Right lobe of liver (tissue), 6 donors: Measurements from ENCODE around the gene BTN3A1. TPM values are rescaled to one million over a fixed set of nuclear protein-coding genes. Genes with fewer than 3 reads are reported as not detected.
A peak's percentile ranks its signal among the peaks of the same experiment; 100 is the strongest.

Experiments used
- ATAC-seq, 4 donors: fragments of 200-7000 bp; cut with Tn5 transposase; one replicate each; pipeline ENCODE4 v1.9.1; 2020; ENCODE audit warnings: mild to moderate bottlenecking in 4 of 4, moderate library complexity in 4 of 4
- DNase-seq, 3 donors: peaks; one replicate each; pipeline ENCODE4 v3.0.0-alpha.2; 2020
- H3K27ac ChIP-seq, 3 donors: fragments of 200-600 bp; one replicate each; pipeline ENCODE4 v1.8.0; 2022
- H3K27me3 ChIP-seq, 2 donors: fragments of 200-600 bp; one replicate each; pipeline ENCODE4 v1.8.0; 2022
- H3K36me3 ChIP-seq, 4 donors: fragments of 200-600 bp; sonication (generic) in 1 of 4; one replicate each; pipeline versions ENCODE4 v1.5.1 to v1.8.0; 2017 to 2022; ENCODE audit warnings: control low read depth in 1 of 4
- H3K4me1 ChIP-seq, 4 donors: fragments of 200-600 bp; sonication (generic) in 1 of 4; one replicate each; pipeline versions ENCODE4 v1.5.1 to v1.8.0; 2017 to 2022; ENCODE audit warnings: control low read depth in 1 of 4
- H3K4me3 ChIP-seq, 3 donors: fragments of 200-600 bp; one replicate each; pipeline ENCODE4 v1.8.0; 2022
- H3K9me3 ChIP-seq, 4 donors: fragments of 200-600 bp; sonication (generic) in 1 of 4; one replicate each; pipeline versions ENCODE4 v1.5.1 to v1.8.0; 2017 to 2022; ENCODE audit warnings: control low read depth in 1 of 4
- POLR2A ChIP-seq: fragments of 450-650 bp; IDR thresholded peaks from one replicate; pipeline ENCODE4 v1.6.1; 2017; ENCODE audit warnings: antibody characterized with exemption, mild to moderate bottlenecking
- WGBS: methylation state at CpG from one replicate; pipeline ENCODE4 v1.1.6; 2018; ENCODE audit warnings: low coverage, low lambda C conversion rate; ENCODE audit not compliant: insufficient coverage; ENCODE audit errors: missing lambda C conversion rate; 5-methylcytosine and 5-hydroxymethylcytosine counted together
- intact Hi-C, 2 donors: fragments of 100-400 bp; cut with DNase I; formaldehyde crosslinking; loops; one replicate each; pipeline versions ENCODE4 v1.11.2 to v1.14.1; 2022
- total RNA-seq, 6 experiments: library from RNA; depleted of rRNA in 2 of 6; stranded (reverse); fragments of >200 nt in 2 of 6; fragmentation: NEBNext Ultra II Directional in 3 of 6; extraction: Animal tissue kit (Norgen Biotek cat#: 25700) in 3 of 6; gene quantifications; one replicate each; pipeline versions ENCODE4 v1.1.0 to v1.2.4, GENCODE V29; 2016 to 2023
- TF ChIP-seq, protein P1 (sequence below), 4 donors: fragments of 200-600 bp in 3 of 4; fragments of 450-650 bp in 1 of 4; IDR thresholded peaks; one replicate each; pipeline versions ENCODE4 v1.5.1 to v1.8.0; 2016 to 2022; ENCODE audit warnings: antibody characterized with exemption in 4 of 4, mild to moderate bottlenecking in 2 of 4
- donor health status: DM: no; HTN: yes; CAD: no.
- donor health status: DM: no; HTN: no; CAD: no.
- donor health status: DM: no; HTN: no; CAD: no.
- donor health status: DM: no; HTN: yes; CAD: no.
- donor health status: DM: no; HTN: yes; CAD: no.

The BTN3A1 gene
- total RNA-seq, 6 experiments from 2014 or later, result 9.0 to 15.9 (median 10.6) TPM

DNA sequence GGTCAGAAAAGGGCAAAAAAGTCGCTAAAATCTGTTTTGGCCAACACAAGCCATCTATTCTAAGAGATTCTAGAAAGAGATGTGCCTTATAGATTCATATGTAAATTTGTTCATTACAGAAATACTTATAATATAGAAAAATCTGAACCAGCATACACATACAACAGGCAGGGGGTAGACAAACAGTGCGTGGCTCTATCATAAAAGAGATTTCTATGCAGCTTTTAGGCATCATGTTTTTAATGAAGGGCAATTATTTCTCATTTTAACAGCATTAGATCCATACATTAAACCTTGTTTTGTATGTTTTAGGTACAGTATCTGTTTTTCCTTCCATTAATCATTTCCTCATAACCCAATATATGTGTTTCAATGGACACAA, 38.9 kb downstream of the BTN3A1 start:
- H3K27ac ChIP-seq, result peak overlapping the region; percentile 81 to 95 (median 94)
- peak overlapping the region; percentile 34 to 61 (median 60) for H3K4me3 ChIP-seq
- H3K36me3 ChIP-seq, result no peaks in the 10 kb centered on the region
- 9% methylated on average over 2 of the region's 2 CpGs for whole genome bisulfite sequencing
- peak in 1 of 4 donors; percentile 10 for ATAC-seq
- no peak for DNase-seq
- H3K4me1 ChIP-seq, result peaks cover 0 to 11% (median 0%) of the 10 kb centered on the region in 4 donors
- no peaks in the 10 kb centered on the region for H3K9me3 ChIP-seq
- no peaks in the 10 kb centered on the region for H3K27me3 ChIP-seq
- no peak for TF ChIP-seq POLR2A
- TF ChIP-seq, protein P1, sequence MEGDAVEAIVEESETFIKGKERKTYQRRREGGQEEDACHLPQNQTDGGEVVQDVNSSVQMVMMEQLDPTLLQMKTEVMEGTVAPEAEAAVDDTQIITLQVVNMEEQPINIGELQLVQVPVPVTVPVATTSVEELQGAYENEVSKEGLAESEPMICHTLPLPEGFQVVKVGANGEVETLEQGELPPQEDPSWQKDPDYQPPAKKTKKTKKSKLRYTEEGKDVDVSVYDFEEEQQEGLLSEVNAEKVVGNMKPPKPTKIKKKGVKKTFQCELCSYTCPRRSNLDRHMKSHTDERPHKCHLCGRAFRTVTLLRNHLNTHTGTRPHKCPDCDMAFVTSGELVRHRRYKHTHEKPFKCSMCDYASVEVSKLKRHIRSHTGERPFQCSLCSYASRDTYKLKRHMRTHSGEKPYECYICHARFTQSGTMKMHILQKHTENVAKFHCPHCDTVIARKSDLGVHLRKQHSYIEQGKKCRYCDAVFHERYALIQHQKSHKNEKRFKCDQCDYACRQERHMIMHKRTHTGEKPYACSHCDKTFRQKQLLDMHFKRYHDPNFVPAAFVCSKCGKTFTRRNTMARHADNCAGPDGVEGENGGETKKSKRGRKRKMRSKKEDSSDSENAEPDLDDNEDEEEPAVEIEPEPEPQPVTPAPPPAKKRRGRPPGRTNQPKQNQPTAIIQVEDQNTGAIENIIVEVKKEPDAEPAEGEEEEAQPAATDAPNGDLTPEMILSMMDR (IDR thresholded peaks at IDR 0.05), result no peak
- intact Hi-C loops, result no loop called here

DNA sequence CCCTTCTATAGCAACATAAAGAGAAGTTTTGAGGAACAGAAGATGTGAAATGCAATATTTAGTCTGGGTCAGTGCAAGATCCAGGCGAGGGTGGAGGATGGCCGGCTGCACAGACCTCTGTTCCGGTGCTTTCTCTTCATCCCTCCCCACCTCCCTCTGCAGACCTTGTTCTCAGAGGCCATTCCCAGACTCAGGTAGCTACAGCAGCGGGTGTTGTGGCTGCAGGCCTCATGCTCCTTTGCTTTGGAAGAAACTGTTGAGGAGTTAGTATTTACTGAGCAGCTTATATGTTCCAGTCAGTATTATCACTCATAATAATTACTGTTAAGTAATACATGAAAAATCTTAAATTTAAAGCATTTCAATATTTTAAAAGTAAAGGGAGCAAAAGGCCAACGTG, 39.9 kb downstream of the BTN3A1 start:
- ATAC-seq (no peak), DNase-seq (no peak)
- H3K4me1 ChIP-seq, result peaks cover 0 to 11% (median 0%) of the 10 kb centered on the region in 4 donors
- H3K27ac ChIP-seq, result no peak overlapping the region
- H3K27me3 ChIP-seq, result no peaks in the 10 kb centered on the region
- WGBS, result 47% methylated on average over 3 of the region's 5 CpGs
- intact Hi-C loops, result no loop called here
- no peak for TF ChIP-seq POLR2A
- TF ChIP-seq, protein P1 (IDR thresholded peaks at IDR 0.05), result no peak
- H3K9me3 ChIP-seq, result no peaks in the 10 kb centered on the region
- no peak overlapping the region for H3K4me3 ChIP-seq
- peaks cover 0 to 2% (median 0%) of the 10 kb centered on the region in 4 donors for H3K36me3 ChIP-seq

DNA sequence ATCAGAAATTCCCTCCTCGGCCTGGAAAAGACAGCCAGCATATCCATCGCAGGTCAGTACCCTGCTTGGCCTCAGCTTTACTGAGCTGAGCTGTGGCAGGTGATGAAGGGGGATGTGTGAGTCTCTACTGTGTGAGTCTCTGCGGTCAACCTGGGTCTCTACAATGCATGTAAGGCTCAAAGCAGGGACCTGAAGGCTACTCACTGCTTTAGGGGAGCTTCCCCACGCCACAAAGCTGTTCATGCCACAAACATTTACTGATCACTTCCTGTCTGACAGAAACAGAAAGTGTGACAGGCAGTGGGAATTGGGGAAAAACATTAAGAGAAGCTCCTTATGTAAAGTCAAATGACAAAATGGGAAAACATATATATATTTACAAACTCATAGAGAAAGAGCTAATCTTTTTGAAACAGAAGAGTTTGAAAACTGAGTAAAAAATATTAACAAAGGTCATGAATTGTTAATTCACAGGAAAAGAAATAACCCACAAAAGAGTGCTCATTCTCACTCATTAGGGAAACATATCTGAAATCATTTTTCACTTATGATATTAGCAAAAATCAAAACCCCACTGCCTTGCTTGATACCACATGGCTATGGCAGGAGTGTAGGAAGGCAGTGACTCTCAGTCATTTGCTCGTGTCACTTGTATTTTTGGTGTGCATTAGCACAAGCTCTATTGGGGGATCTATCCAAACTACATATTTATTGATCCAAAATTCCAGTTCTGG, 44.0 kb downstream of the BTN3A1 start:
- ATAC-seq, result no peak

DNA sequence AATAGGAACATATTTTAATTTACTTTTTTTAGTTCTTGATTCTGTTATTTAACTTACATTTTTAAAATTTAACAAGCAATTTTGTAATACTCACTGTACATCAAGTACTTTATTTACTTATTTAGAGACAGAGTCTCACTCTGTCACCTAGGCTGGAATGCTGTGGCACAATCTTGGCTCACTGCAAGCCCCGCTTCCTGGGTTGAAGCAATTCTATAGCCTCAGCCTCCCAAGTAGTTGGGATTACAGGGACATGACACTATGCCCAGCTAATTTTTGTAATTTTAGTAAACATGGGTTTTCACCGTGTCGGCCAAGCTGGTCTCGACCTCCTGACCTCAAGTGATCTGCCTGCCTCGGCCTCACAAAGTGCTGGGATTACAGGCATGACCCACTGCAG, 45.2 kb downstream of the BTN3A1 start:
- no peaks in the 10 kb centered on the region for H3K27me3 ChIP-seq
- ATAC-seq (peak in 2 of 4 donors; percentile 52 to 71), DNase-seq (no peak)
- no peak for TF ChIP-seq POLR2A
- TF ChIP-seq, protein P1 (IDR thresholded peaks at IDR 0.05), result no peak
- no peaks in the 10 kb centered on the region for H3K9me3 ChIP-seq
- peaks cover 0 to 2% (median 0%) of the 10 kb centered on the region in 4 donors for H3K36me3 ChIP-seq
- H3K4me3 ChIP-seq, result no peak overlapping the region
- intact Hi-C loops, result no loop called here
- H3K4me1 ChIP-seq, result no peaks in the 10 kb centered on the region
- no peak overlapping the region for H3K27ac ChIP-seq
- 24% methylated on average over 5 of the region's 5 CpGs for WGBS

More for the DNA sequence above, 44.0 kb downstream of the BTN3A1 start:
- TF ChIP-seq POLR2A, result no peak
- TF ChIP-seq, protein P1 (IDR thresholded peaks at IDR 0.05), result no peak
- Histone ChIP-seq H3K4me1 (peaks cover 0 to 4% (median 0%) of the 10 kb centered on the region in 4 donors), H3K36me3 (peaks cover 0 to 2% (median 0%) of the 10 kb centered on the region in 4 donors), H3K27ac (no peak overlapping the region), H3K9me3 (no peaks in the 10 kb centered on the region), H3K4me3 (no peak overlapping the region), H3K27me3 (no peaks in the 10 kb centered on the region)
- 67% methylated on average over 2 of the region's 5 CpGs for WGBS
- DNase-seq, result no peak
- intact Hi-C loops, result no loop called here
